ENCODE measurements around the gene FER. TPM values are rescaled to one million over a fixed set of nuclear protein-coding genes. Genes with fewer than 3 reads are reported as not detected.

FER gene
- total RNA-seq, 1 experiment from 2014 or later, result 18.0 TPM

DNA sequence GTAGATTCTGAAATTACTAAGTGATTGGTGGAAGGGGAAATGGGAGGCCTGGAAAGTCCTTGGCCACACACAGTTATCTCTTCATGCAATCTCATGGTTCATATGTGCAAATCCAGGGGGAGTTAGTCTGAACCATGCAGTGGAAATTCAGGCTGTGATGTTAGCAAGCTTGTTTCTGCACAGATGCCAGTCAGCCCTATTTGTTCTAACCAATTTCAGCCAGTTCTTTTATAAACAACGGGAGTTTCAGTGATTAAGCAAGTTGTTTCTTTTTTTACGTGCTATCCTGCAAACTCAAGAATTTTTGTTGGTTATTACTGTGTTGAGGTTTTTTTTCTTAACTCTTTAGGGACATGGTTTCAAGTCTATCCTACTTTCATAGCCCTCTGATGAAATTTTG is 298.0 kb downstream of the FER start:
- 0 out of 7 replicates have a peak overlapping the region, but pooled peaks of 1 of the 3 experiments have one; percentile 39 for H3K27ac Mint-ChIP-seq
- H3K56ac ChIP-seq (ENCODE audit: insufficient read length, low read depth, low read length), result no peak overlapping the region
- H3K27me3 Mint-ChIP-seq (ENCODE audit: low read depth), result no peaks in the 10 kb centered on the region

More for the DNA sequence above, 298.0 kb downstream of the FER start:
- Histone ChIP-seq H3K9me3 (ENCODE audit: control insufficient read depth, low read depth, low read length) (no peaks in the 10 kb centered on the region), H3K4ac (ENCODE audit: low read depth, low read length) (no peak overlapping the region), H2AFZ (ENCODE audit: low read length) (no peak overlapping the region), H3T11ph (ENCODE audit: low read length) (no peak overlapping the region), H3K79me2 (ENCODE audit: insufficient read depth, low read length) (no peaks in the 10 kb centered on the region), H2BK120ac (ENCODE audit: low read depth, low read length, poor library complexity, severe bottlenecking) (no peak overlapping the region), H3K27ac (ENCODE audit: insufficient read length, low read depth, low read length) (no peak overlapping the region), H4K8ac (replicated peaks; ENCODE audit: insufficient read length, low read depth, low read length) (no peak overlapping the region), H4K5ac (ENCODE audit: insufficient read length, low read depth, low read length) (no peak overlapping the region), H3K4me2 (ENCODE audit: insufficient read depth, insufficient read length, low read length) (no peak overlapping the region), H3K27me3 (ENCODE audit: insufficient read depth, low read length) (no peaks in the 10 kb centered on the region), H3K18ac (ENCODE audit: insufficient read length, low read depth, low read length) (no peak overlapping the region), H2BK15ac (ENCODE audit: low read depth, low read length) (no peak overlapping the region), H4K91ac (ENCODE audit: insufficient read length, low read depth, low read length) (no peak overlapping the region), H3K23me2 (ENCODE audit: insufficient read length, low read depth, low read length, poor library complexity, severe bottlenecking) (no peaks in the 10 kb centered on the region), H2BK5ac (ENCODE audit: insufficient read length, low read length) (no peak overlapping the region), H3K23ac (ENCODE audit: insufficient read length, low read depth, low read length) (no peak overlapping the region), H2BK20ac (ENCODE audit: low read depth, low read length, poor library complexity, severe bottlenecking) (no peak overlapping the region), H3K14ac (ENCODE audit: insufficient read depth, low read length) (no peak overlapping the region), H4K20me1 (ENCODE audit: control insufficient read depth, insufficient read depth, insufficient read length) (no peaks in the 10 kb centered on the region), H3K79me1 (ENCODE audit: insufficient read depth, low read depth, low read length, poor library complexity, severe bottlenecking) (no peaks in the 10 kb centered on the region), H2BK12ac (ENCODE audit: insufficient read length, low read depth, low read length) (no peak overlapping the region), H3K4me1 (ENCODE audit: insufficient read depth, low read length) (no peaks in the 10 kb centered on the region), H3K9ac (ENCODE audit: extremely low read depth, insufficient read length, low read length) (no peak overlapping the region), H2AK5ac (ENCODE audit: insufficient read length, low read length) (no peak overlapping the region)
- Mint-ChIP-seq H3K4me1 (no peaks in the 10 kb centered on the region), H3K9me3 (no peaks in the 10 kb centered on the region), H3K4me3 (no peak overlapping the region), H3K36me3 (ENCODE audit: insufficient read depth in 1 of 3, low read depth in 3 of 3) (no peaks in the 10 kb centered on the region)
- WGBS (ENCODE audit: extremely low coverage, insufficient read length, low lambda C conversion rate), result no CpG with 5 or more reads among the region's 2 CpGs
- TF ChIP-seq, protein P1, sequence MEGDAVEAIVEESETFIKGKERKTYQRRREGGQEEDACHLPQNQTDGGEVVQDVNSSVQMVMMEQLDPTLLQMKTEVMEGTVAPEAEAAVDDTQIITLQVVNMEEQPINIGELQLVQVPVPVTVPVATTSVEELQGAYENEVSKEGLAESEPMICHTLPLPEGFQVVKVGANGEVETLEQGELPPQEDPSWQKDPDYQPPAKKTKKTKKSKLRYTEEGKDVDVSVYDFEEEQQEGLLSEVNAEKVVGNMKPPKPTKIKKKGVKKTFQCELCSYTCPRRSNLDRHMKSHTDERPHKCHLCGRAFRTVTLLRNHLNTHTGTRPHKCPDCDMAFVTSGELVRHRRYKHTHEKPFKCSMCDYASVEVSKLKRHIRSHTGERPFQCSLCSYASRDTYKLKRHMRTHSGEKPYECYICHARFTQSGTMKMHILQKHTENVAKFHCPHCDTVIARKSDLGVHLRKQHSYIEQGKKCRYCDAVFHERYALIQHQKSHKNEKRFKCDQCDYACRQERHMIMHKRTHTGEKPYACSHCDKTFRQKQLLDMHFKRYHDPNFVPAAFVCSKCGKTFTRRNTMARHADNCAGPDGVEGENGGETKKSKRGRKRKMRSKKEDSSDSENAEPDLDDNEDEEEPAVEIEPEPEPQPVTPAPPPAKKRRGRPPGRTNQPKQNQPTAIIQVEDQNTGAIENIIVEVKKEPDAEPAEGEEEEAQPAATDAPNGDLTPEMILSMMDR (conservative IDR thresholded peaks at IDR 0.05), result no peak
- no peak for DNase-seq
